CD4-positive, alpha-beta T cell (primary cell): ENCODE data around the gene CCDC9. TPM values are rescaled to one million over a fixed set of nuclear protein-coding genes. Genes with fewer than 3 reads are reported as not detected.

ENCODE experiments used
- ATAC-seq: fragments of 200-7000 bp; cut with Tn5 transposase; one replicate; pipeline ENCODE4 v1.10.0; 2022; ENCODE audit warnings: mild to moderate bottlenecking; ENCODE audit not compliant: poor library complexity
- CTCF ChIA-PET: fragments of 350-600 bp; sonication (Branson Sonifier 250); formaldehyde crosslinking; loops from one replicate; lab custom pipeline; 2021; ENCODE audit warnings: antibody characterized with exemption, inconsistent platforms; lab: Charles Lee
- POLR2A ChIA-PET: fragments of 350-600 bp; sonication (Branson Sonifier 250); formaldehyde crosslinking; loops from one replicate; lab custom pipeline; 2021; ENCODE audit warnings: antibody characterized with exemption, inconsistent platforms; lab: Charles Lee
- DNase-seq, 14 experiments: peaks; one replicate each; pipeline ENCODE4 v3.0.0-alpha.2; 2013 to 2020; ENCODE audit warnings: mixed read lengths in 2 of 14
- H3K27ac ChIP-seq, 2 donors: one replicate each; pipeline versions ENCODE4 v1.5.1 to v1.7.0; 2013; ENCODE audit warnings: low read length in 2 of 2, low read depth in 1 of 2, mild to moderate bottlenecking in 1 of 2
- H3K27me3 ChIP-seq, 2 experiments: 1 replicate in 1 of 2; 2 replicates in 1 of 2; pipeline versions ENCODE4 v1.6.1 to v1.7.0; 2013; ENCODE audit warnings: low read length in 2 of 2, control low read depth in 1 of 2, mild to moderate bottlenecking in 1 of 2, moderate library complexity in 1 of 2; ENCODE audit not compliant: insufficient read depth in 2 of 2, control insufficient read depth in 1 of 2
- H3K36me3 ChIP-seq: one replicate; pipeline ENCODE4 v1.6.1; 2013; ENCODE audit warnings: low read length, control low read depth; ENCODE audit not compliant: insufficient read depth
- H3K4me1 ChIP-seq: one replicate; pipeline ENCODE4 v1.6.1; 2013; ENCODE audit warnings: low read length, control low read depth; ENCODE audit not compliant: insufficient read depth
- H3K4me3 ChIP-seq: one replicate; pipeline ENCODE4 v1.5.1; 2013; ENCODE audit warnings: mild to moderate bottlenecking, low read length, moderate library complexity
- H3K9me3 ChIP-seq, 2 experiments: 1 replicate in 1 of 2; 2 replicates in 1 of 2; pipeline versions ENCODE4 v1.6.1 to v1.7.0; 2013; ENCODE audit warnings: low read length in 2 of 2, mild to moderate bottlenecking in 2 of 2, control low read depth in 1 of 2, moderate library complexity in 1 of 2; ENCODE audit not compliant: control insufficient read depth in 1 of 2, insufficient read depth in 1 of 2
- H3K27ac Mint-ChIP-seq: one replicate; pipeline ENCODE4 v1.8.0; 2020; ENCODE audit warnings: mixed read lengths
- H3K27me3 Mint-ChIP-seq: one replicate; pipeline ENCODE4 v1.8.0; 2021; ENCODE audit warnings: mixed read lengths
- H3K36me3 Mint-ChIP-seq: one replicate; pipeline ENCODE4 v1.8.0; 2021; ENCODE audit warnings: low read depth, mixed read lengths
- H3K4me1 Mint-ChIP-seq: one replicate; pipeline ENCODE4 v1.8.0; 2021; ENCODE audit warnings: low read depth, mixed read lengths
- H3K4me3 Mint-ChIP-seq: one replicate; pipeline ENCODE4 v1.8.0; 2020; ENCODE audit warnings: mild to moderate bottlenecking, mixed read lengths
- H3K9me3 Mint-ChIP-seq: one replicate; pipeline ENCODE4 v1.8.0; 2020; ENCODE audit warnings: mixed read lengths
- CTCF ChIP-seq: fragments of 200-600 bp; IDR thresholded peaks from one replicate; pipeline ENCODE4 v1.8.0; 2022; ENCODE audit warnings: antibody characterized with exemption, mild to moderate bottlenecking
- intact Hi-C, 2 experiments: fragments of 100-400 bp; cut with DNase I in 1 of 2; cut with micrococcal nuclease in 1 of 2; formaldehyde crosslinking; loops; one replicate each; pipeline versions ENCODE4 v1.15.1 to v1.9.0; 2023 to 2025; cut with DNase I, micrococcal nuclease
- total RNA-seq, 174 experiments: library from RNA in 2 of 174; stranded (reverse) in 2 of 174; gene quantifications; one replicate each; pipeline ENCODE4 v1.2.3 and lab custom pipeline; 2021 to 2026

The CCDC9 gene
- total RNA-seq, 2 experiments from 2014 or later = 68.5 to 74.3 TPM

DNA sequence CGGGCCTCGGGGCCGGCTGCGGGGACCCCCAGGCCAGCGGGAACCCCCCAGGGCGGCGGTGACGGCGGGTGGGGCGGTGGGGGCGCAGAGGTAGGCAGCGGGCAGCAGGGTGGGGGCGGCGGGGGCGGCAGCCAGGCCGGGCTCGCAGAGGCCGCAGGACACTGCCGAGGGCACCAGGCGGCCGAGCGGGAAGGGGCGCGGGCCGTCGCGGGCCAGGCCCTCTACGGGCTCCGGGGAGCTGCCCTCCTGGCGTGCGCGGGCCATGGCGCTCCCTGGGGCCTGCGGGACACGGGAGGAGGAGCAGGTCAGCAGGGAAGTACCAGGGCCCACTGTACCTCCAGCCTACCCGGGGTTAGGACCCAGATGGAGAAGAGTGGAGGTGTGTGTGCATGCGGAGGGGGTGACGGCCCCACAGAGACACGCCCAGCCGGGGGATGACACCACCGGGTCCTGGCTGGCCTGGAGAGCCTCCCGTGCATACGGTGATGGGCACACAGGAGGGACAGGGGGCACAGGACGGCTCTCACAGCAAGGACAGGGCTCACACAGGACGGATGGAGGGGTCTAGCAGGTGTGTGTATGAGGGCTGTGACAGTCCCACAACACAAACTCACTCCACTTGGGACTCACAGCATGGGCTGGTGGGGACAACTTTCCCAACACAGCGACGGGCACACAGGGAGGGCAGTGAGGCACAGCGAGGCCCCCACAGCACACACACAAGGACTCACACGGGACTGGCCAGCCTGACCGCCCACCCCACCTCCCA, 28.0 kb upstream of the CCDC9 start:
- H3K27me3 ChIP-seq = no peaks in the 10 kb centered on the region
- POLR2A ChIA-PET = interaction anchor here (1.3 to 3.1 kb wide), 6 partner anchors 28 to 115 kb away, joined by 3 to 32 read pairs (median 12); partner anchors contain the start of genes CCDC9, INAFM1 and ZC3H4
- Mint-ChIP-seq H3K9me3 (no peaks in the 10 kb centered on the region), H3K27ac (no peak overlapping the region), H3K36me3 (peaks cover 6% of the 10 kb centered on the region), H3K27me3 (no peaks in the 10 kb centered on the region), H3K4me1 (peaks cover 33% of the 10 kb centered on the region), H3K4me3 (no peak overlapping the region)
- peak overlapping the region; percentile 4 to 53 for H3K27ac ChIP-seq
- no peaks in the 10 kb centered on the region for H3K36me3 ChIP-seq
- peak in 10 of 14 experiments; percentile 27 to 75 (median 56) for DNase-seq
- H3K9me3 ChIP-seq = no peaks in the 10 kb centered on the region
- peaks cover 63% of the 10 kb centered on the region for H3K4me1 ChIP-seq
- ATAC-seq = peak; percentile 15
- TF ChIP-seq CTCF = no peak
- H3K4me3 ChIP-seq = peak overlapping the region; percentile 76
- CTCF ChIA-PET = interaction anchor here (2.6 kb wide), 1 partner anchor 16 kb away, joined by 12 read pairs; no protein-coding TSS in a partner anchor
- intact Hi-C loops = loop anchor here (2.0 to 5.0 kb wide), 2 partner anchors 16 to 81 kb away; no protein-coding TSS in a partner anchor

DNA sequence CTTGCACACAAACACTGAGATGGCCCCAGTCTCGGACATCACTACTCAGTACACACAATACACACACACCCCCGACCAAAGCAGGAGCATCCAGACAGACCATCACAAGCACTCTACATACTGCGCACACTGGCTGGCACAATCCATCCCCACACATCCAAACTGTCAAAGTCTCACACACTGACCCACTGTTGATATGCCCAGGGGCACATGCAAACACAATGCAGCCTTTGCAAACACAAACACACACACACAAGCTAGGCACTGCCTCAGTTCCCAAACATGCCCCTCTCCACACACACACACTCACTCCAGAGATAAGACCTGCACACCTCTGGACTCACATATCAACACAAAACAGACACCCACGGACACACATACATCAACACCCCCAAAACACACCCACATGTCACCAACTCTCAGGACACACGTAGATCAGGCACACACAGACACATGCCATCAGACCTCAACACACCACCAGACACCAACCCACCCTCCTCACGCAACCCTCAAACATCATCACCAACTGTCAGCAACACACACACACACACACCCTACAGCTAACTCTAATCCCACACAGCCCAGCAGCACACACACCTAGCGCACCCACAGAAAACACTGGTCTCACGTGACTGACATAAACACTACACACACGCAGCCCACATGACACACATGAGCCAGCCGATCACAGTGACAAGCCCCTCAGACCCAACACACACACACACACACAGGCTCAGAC, 27.2 kb upstream of the CCDC9 start:
- Histone ChIP-seq H3K27ac (peak overlapping the region; percentile 4 to 53), H3K4me1 (peaks cover 63% of the 10 kb centered on the region), H3K9me3 (no peaks in the 10 kb centered on the region), H3K27me3 (no peaks in the 10 kb centered on the region), H3K36me3 (no peaks in the 10 kb centered on the region), H3K4me3 (peak overlapping the region; percentile 76)
- H3K4me1 Mint-ChIP-seq = peaks cover 33% of the 10 kb centered on the region
- peaks cover 6% of the 10 kb centered on the region for H3K36me3 Mint-ChIP-seq
- intact Hi-C loops = loop anchor here (2.0 to 5.0 kb wide), 2 partner anchors 16 to 82 kb away; no protein-coding TSS in a partner anchor
- ChIA-PET POLR2A (interaction anchor here (0.7 to 1.8 kb wide), 7 partner anchors 11 to 116 kb away, joined by 3 to 4 read pairs (median 3); partner anchors contain the start of gene ZC3H4), CTCF (interaction anchor here (1.4 to 2.6 kb wide), 2 partner anchors 10 to 15 kb away, joined by 3 to 12 read pairs; no protein-coding TSS in a partner anchor)
- ATAC-seq (peak; percentile 24), DNase-seq (peak in 9 of 14 experiments; percentile 27 to 80 (median 55))
- H3K27ac Mint-ChIP-seq = no peak overlapping the region
- no peaks in the 10 kb centered on the region for H3K9me3 Mint-ChIP-seq
- no peak for TF ChIP-seq CTCF
- no peaks in the 10 kb centered on the region for H3K27me3 Mint-ChIP-seq
- no peak overlapping the region for H3K4me3 Mint-ChIP-seq

DNA sequence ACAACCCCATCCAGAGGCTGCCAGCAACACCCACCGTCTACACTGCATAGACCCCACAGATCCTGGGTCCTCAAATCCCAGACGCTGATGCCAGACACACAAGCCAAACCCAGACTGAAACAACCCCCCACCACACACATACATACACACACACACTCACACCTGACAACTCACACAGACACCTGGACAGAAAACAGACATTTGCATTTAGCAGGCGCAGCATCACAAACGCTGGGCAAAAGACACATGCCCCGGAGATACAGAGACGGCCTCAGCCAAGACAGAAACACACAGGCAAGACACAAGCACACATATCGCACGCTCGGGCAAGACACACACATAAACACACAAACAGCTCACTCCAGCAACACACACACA, 26.7 kb upstream of the CCDC9 start:
- Histone ChIP-seq H3K27ac (peak overlapping the region; percentile 44 to 53), H3K36me3 (no peaks in the 10 kb centered on the region), H3K27me3 (no peaks in the 10 kb centered on the region), H3K9me3 (no peaks in the 10 kb centered on the region), H3K4me1 (peaks cover 63% of the 10 kb centered on the region), H3K4me3 (peak overlapping the region; percentile 76)
- Mint-ChIP-seq H3K9me3 (no peaks in the 10 kb centered on the region), H3K4me3 (no peak overlapping the region), H3K36me3 (peaks cover 6% of the 10 kb centered on the region), H3K27ac (no peak overlapping the region), H3K27me3 (no peaks in the 10 kb centered on the region), H3K4me1 (peaks cover 33% of the 10 kb centered on the region)
- ATAC-seq = no peak
- ChIA-PET CTCF (interaction anchor here (1.4 to 2.6 kb wide), 2 partner anchors 10 to 14 kb away, joined by 3 to 12 read pairs; no protein-coding TSS in a partner anchor), POLR2A (interaction anchor here (0.7 to 1.8 kb wide), 7 partner anchors 10 to 116 kb away, joined by 3 to 4 read pairs (median 3); partner anchors contain the start of gene ZC3H4)
- no peak for TF ChIP-seq CTCF
- intact Hi-C loops = loop anchor here (1.0 to 10.0 kb wide), 5 partner anchors 15 to 515 kb away; partner anchors contain the start of gene PRKD2 (in 1 of the 2)
- DNase-seq = peak in 5 of 14 experiments; percentile 23 to 64 (median 43)
